ENCODE results near the gene CBX5.

CBX5 gene

DNA sequence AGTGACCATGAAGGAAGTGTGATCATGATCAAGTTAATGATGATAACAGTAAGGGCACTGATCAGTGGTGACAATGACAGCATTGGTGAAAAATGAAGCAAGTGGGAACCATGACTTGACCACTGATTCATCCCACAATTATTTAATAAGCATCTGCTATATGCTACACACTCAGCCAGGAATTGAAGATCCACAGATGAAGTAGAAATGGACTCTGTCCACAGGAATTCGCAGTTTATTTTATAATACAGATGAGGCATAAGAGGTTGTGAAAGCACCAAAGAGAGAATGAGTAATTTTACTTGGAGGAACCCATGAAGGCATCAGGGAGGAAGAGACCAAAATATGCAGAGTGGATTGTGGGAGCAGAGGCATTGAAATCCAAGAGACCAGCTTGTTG lies 57.3 kb downstream of the CBX5 start:
- no peak for DNase-seq (ENCODE audit: low read depth in 2 of 2)

DNA sequence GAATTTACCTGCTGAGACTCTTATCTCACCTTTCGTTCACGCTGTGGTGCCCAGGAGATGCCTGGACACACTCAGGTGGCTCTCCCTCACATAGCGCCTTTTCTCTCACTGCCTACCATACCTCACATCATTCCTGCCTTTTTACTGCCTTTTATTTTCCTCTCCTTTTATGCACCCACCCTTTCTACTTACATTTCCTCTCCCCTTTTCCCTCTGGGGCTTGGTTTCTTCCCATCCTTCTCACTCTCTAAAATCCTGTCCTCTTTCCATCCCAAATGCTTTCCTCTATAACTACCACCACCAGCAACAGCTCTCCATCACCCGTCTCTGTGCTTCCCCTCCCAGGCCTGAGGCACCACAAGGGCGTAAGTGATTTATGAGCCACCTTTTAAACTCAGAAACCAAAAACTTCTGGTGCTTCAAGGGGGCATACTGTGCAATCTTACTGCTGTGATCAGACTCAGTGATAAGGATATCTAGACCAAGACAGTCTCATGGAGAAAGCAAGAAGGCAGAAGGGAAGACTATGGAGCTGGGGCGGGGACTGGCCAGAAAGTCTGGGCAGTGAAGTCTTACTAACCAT lies 58.4 kb downstream of the CBX5 start:
- no peak for DNase-seq (ENCODE audit: low read depth in 2 of 2)

DNA sequence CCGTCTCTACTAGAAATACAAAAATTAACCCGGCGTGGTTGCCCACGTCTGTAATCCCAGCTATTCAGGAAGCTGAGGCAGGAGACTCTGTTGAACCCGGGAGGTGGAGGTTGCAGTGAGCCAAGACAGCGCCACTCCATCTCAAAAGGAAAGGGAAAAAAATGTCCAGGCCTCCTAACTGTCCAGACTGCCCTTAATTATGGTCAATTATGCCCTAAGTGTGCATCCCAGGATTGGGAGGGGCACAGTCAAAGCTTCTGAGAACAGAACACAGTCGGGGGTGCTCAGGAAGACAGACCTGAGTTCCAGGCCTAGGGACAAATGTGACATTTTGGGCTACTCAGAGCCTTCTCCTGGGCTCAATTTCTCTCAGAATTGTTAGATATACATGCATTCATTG lies 59.4 kb downstream of the CBX5 start:
- no peak for DNase-seq (ENCODE audit: low read depth in 2 of 2)

GRCh38 chr12:54220092-54220557 lies 59.8 kb downstream of the CBX5 start:
- DNase-seq (ENCODE audit: low read depth in 2 of 2): peak in 1 of 2 donors; percentile 22

DNA sequence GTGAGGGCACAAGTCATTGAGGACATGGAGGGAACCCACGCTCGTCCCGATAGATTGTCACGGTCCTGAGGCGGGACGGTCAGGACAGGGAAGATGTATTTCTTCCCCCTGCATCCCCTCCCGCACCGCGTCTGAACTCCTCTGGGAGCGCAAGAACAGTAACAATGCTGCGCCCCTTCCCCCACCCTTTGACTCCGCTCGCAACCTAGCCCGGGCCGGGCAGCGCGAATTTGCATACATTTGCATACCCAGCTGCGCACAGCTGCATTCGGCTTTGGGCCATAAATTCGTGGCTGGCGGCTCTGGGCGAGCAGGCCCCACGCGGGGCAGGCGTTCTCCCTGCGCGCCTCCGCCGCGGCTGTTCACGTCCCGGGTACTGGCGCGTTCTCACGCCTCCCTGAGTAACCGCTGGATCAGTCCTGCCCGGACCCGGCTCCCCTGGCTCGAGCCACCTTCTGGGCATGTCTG lies 62.1 kb downstream of the CBX5 start:
- no peak for DNase-seq (ENCODE audit: low read depth in 2 of 2)

- DNase-seq (ENCODE audit: low read depth in 2 of 2): peak; percentile 65 to 68
Observed at GRCh38 chr12:54216797-54217661, 62.9 kb downstream of the CBX5 start.

- peak in 1 of 2 donors; percentile 28 for DNase-seq (ENCODE audit: low read depth in 2 of 2)
Observed at GRCh38 chr12:54215989-54216796, 63.7 kb downstream of the CBX5 start.

GRCh38 chr12:54214553-54215406 lies 65.1 kb downstream of the CBX5 start:
- peak; percentile 78 to 81 for DNase-seq (ENCODE audit: low read depth in 2 of 2)

- DNase-seq (ENCODE audit: low read depth in 2 of 2): no peak
Observed at GRCh38 chr12:54213079-54213478, 66.8 kb downstream of the CBX5 start.

- DNase-seq (ENCODE audit: low read depth in 2 of 2): no peak
Observed at GRCh38 chr12:54211920-54212319, 68.0 kb downstream of the CBX5 start.

DNA sequence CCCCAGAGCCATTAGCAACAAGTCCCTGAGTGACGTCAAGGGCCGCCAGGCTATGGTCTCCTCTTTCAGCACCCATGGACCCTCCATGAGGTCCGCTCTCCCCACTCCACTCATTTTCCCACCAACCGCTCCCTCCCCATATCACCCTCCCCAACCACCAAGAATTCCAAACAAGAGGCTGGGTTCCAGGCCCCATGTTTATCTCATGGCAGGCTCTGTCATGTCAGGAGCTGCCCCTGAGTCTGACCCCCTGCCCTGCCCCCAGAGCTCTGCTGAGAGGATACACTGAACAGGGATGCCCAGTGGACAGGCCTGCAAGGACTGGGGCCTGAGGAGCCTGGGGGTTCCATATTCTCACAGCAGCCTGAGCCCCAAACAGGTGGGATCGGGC lies 69.5 kb downstream of the CBX5 start:
- no peak for DNase-seq (ENCODE audit: low read depth in 2 of 2)

- DNase-seq (ENCODE audit: low read depth in 2 of 2): no peak
Observed at GRCh38 chr12:54208591-54208990, 71.3 kb downstream of the CBX5 start.

- DNase-seq (ENCODE audit: low read depth in 2 of 2): peak; percentile 51 to 53
Observed at GRCh38 chr12:54207539-54208294, 72.2 kb downstream of the CBX5 start.

- DNase-seq (ENCODE audit: low read depth in 2 of 2): no peak
Observed at GRCh38 chr12:54206791-54207190, 73.1 kb downstream of the CBX5 start.

DNA sequence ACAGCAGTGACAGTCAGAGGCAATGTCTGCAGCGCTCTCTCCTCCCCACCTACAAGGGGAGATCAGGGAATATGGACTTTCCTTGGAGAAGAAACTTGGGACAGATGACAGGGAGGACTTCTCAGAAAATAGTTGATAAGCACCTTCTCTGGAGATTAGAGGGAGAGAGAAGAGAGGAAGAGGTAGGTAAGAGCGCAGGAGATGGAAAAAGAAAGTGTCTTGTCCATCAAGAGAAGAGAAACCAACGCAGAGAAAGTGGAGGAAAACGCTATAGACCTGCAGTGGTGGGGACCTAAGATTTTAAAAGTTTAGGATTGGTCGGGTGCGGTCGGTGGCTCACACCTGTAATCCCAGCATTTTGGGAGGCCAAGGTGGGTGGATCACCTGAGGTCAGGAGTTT lies 75.6 kb downstream of the CBX5 start:
- no peak for DNase-seq (ENCODE audit: low read depth in 2 of 2)

GRCh38 chr12:54201001-54201794 lies 78.7 kb downstream of the CBX5 start:
- DNase-seq (ENCODE audit: low read depth in 2 of 2): peak in 1 of 2 donors; percentile 37

GRCh38 chr12:54200412-54200811 lies 79.5 kb downstream of the CBX5 start:
- DNase-seq (ENCODE audit: low read depth in 2 of 2): no peak

DNA sequence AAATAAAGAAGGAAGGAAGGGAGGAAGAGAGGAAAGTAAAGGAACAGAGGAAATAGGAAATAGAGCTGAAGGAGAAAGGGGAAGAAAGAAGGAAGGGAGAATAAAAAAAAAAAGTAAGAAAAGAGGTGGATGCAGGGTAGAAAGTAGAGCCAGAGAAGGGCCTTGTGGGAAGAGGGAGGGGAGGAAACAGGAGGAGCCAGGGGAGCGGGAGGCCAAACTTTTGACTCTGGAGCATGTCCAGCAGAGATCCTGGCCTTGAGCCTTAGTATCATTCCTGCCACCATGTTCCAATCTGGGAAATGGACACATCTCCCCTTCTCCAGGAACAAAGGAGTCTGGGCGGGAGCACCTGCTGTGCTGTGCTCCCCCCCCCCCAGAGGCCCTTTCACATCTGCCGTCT lies 80.0 kb downstream of the CBX5 start:
- DNase-seq (ENCODE audit: low read depth in 2 of 2): no peak

DNA sequence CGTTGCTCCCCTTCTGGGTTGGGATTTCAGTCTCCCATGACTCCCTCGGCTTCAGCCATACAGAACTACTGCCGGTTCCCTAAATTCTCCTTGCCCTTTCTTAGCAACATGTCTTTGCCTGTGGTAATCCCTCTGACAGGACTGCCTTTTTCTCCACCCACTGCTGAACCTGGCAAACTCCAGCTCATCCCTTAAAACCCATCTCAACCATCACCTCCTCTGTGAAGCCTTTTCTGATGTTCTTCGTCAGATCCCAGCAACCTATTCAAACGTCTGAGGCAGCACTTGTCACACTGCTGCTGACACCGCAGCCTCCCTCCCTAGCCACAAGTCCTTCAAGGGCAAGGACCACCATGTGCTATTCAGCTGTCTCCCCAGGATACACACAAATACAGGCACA lies 80.9 kb downstream of the CBX5 start:
- DNase-seq (ENCODE audit: low read depth in 2 of 2): no peak

DNA sequence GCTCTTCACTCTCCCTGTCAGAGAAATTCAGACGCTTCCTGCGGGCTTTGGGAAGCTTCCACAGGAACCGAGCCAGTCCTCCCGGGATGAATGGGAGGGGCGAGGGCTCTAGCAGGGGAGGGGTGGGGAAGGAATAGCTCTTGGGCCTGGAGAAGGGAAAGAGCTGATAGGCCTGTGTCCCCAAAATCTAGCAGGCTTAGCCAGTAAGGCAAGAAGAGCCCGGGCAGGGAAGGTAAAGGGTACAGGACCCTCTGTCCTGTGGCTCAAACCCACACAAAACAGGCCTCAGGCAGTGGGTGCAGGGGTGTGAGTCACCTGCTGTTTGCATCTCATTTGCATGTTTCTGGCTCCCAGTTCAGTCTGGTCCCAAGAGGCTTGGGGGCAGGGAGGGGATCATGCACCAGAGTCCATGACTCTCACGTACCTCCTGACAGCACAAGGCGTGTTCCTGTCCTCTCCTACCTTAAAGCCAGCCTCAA lies 82.5 kb downstream of the CBX5 start:
- no peak for DNase-seq (ENCODE audit: low read depth in 2 of 2)

Data from activated CD8-positive, alpha-beta memory T cell treated with anti-CD3 and anti-CD28 coated beads for 4 hours (primary cell).